Endometrial microvascular endothelial cells (primary cell): ENCODE measurements around the gene NBEA. TPM values are rescaled to one million over a fixed set of nuclear protein-coding genes. Genes with fewer than 3 reads are reported as not detected.
"Not testable (repeated sequence)": the region's sequence is repeated elsewhere in the genome, so short reads cannot be mapped to it uniquely, and the experiment has no call there.

Experiments used
- in situ Hi-C: cut with HindIII; loops from 2 replicates; pipeline ENCODE4 v1.10.0; 2017; ENCODE audit warnings: low sequenced_read_pairs, low pct_unique_long_range_greater_than_20kb; ENCODE audit errors: inconsistent ontology term
- total RNA-seq: library from RNA; depleted of rRNA; stranded (reverse); fragments of >200 nt; gene quantifications from one replicate; pipeline ENCODE4 v1.2.3, GENCODE V29; 2015; ENCODE audit errors: inconsistent ontology term

NBEA gene
- total RNA-seq, 1 donor from 2014 or later, result 1.3 TPM

DNA sequence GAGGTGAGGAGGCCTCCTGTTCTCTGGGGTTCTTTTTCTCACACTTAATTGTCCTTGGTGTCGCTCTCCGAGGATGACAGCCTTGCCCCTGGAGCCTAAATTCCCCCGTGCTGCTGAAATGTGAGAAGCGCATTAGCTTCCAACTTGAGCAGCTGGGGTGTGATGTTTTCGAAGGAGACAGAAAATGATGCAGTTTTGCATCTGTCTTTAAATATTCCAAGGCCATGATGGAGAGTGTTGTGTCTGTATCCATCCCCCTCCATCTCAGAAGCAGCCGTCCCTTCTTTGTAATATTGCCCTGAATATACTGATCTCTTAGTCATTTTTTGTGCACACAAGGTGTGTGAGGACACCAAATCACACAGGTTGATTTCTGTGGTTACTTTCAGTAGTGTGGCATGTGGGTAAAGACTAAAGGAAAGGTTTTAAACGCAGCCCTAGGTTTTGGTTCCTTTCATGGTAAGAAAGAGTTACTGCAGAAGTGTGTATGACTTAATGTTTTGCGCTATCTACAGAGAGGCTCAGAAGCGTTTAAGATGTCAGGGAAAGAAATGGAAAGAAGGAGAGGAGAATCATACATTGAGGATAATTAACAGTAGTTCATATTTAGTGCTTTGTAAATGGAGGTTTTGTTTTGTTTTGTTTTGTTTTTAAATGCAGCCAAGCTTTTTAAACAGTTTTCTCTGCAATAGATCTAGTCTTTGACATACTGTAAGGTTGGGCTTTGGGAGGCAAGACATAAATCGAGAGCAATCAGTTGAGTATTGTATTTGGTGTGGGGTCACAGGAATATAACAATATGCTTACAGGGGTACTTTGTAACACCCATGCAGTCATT lies 1.6 kb downstream of the NBEA start:
- in situ Hi-C loops, result no loop called here

DNA sequence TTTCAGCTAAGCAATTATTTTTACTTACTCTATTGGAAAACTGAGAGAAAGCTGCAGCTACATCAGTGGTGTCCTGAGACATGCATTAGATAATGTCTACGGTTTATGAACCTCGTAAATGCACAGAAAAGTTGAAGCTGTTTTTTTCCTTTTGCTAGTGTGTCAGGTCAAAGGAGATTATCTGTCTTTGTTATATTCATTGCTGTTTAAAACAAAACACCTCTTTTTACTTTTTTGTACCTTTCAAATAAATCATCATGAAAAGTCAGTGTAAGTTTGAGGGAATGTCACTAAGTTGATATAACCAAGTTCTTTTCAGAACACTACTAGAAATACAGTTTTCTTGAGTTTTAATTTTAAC lies 2.2 kb downstream of the NBEA start:
- in situ Hi-C loops, result no loop called here

DNA sequence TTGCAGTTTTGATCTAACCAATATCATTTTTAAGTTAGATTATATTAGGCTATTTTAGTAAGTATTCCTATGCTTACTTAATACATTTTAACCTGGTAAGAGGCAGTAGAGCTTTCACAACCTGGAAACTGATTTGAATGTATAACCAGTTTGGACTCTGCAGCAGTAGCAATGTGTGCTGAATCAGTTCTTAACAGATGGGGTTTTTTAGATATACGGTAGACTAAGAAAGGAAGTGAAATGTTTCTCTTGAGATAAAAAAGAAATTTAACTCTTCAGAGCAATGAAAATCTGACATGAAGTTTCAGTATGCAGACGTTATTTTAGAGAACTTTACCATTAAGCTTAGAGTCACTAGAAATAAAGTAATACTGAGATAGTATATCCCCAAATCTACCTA lies 2.7 kb downstream of the NBEA start:
- in situ Hi-C loops, result no loop called here

DNA sequence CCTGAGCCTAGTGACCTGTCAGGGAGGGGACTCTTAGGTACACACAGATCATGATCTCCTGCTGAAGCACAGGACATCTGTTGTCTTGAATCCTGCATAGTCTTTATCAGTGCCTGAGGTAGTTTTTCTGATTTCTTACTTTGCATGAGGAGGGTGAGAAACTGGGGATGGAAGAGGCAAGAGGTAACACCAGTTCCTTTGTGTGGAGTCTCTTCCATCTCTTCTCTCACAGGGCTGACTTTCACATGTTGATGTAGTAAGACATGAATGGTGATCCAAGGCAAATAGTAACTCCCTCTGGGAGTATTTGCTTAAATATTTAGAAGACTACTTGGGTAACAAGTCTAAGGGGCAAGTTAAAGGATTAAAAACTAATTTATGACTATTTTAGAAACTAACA lies 9.5 kb downstream of the NBEA start:
- in situ Hi-C loops, result no loop called here

DNA sequence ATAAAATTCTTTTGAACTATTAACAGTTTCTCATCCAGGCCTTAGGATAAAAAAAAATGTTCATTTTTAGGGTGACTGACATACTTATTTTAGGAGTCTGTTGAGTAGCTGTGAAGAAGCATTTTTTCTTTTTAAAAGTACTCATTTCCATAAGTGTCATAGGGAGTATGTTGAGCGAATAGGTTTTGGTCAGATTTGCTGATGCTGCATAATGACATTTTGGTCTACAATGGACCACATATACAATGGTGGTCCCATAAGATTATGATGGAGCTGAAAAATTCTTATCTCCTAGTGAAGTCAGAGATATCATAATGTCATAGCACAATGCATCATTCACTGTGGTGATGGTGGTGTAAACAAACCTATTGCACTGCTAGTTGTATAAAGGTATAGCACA lies 17.4 kb downstream of the NBEA start:
- in situ Hi-C loops, result no loop called here

DNA sequence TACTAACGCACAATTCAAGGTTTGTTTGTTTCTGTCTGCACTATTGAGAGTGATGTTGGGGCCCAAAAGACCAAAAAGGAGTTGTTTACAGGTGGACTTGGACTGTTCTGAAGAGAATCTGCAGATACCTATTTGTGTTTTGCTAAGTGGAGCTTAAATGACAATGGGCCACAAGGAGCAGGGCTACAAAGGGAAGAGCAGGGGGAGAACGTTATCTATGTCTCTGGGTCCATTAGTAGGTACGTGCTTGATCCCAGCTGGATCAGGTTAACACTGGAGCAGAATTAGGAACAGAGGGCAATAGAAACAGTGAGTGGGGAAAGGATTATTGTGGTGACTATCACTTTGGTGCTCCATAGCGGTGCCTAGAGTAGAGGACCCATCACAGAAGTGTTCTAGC lies 22.5 kb downstream of the NBEA start:
- in situ Hi-C loops, result no loop called here

DNA sequence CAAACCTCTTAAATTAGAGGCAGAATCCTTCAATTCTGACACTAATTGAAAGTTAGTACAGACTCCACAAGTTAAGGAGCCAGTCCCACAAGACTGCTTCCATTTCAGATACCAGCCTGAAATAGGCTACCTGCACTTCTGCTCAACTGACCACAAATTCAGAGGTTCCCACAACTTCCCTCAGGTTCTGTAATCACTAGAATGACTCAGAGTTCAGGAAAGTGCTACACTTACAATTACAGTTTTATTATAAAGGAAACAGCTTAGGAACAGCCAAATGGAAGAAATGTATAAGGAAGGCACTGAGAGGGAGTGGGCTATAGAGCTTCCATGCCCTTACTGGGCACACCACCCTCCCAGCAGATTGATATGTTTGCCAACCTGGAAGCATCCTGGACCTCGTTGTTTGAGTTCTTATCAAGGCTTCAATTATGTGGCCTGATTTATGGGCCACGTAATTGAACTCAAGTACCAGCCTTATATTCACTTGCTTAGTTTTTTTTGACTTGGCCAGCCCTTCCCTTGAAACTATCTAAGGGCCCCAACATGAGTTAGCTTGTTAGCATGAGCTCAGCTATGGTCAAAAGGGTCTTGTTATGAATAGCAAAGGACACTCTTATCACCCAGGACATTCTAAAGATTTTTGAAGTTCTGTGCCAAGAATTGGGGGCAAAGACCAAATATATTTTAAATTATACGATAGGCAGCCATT lies 25.9 kb downstream of the NBEA start:
- in situ Hi-C loops, result no loop called here

DNA sequence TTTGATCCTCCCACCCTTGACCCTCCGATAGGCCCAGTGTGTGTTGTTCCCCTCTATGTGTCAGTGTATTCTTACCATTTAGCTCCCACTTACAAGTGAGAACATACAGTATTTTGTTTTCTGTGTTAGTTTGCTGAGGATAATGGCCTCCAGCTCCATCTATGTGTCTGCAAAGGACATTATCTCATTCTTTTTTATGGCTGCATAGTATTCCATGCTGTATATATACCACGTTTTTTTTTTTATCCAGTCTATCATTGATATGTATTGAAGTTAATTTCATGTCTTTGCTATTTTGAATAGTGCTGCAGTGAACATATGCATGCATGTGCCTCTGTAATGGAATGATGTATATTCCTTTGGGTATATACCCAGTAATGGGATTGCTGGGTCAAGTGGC lies 27.5 kb downstream of the NBEA start:
- in situ Hi-C loops, result not testable (repeated sequence)

DNA sequence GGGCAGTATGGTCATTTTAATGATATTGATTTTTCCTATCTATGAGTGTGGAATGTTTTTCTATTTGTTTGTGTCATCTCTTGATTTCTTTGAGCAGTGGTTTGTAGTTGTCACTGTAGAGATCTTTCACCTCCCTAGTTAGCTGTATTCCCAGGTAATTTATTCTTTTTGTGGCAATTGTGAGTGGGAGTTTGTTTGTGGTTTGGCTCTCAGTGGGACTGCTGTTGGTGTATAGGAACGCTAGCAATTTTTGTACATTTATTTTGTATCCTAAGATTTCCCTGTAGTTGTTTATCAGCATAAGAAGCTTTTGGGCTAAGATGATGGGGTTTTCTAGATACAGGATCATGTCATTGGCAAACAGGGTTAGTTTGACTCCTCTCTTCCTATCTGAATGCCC lies 28.9 kb downstream of the NBEA start:
- in situ Hi-C loops, result no loop called here

DNA sequence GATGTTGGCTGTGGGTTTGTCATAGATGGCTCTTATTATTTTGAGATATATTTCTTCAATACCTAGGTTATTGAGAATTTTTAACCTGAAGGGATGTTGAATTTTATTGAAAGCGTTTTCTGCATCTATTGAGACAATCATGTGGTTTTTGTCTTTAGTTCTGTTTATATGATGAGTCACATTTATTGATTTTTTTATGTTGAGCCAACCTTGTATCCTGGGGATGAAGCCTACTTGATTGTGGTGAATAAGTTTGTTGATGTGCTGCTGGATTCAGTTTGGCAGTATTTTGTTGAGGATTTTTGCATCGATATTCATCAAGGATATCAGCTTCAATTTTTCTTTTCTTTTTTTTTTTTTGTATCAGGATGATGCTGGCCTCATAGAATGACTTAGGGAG lies 29.4 kb downstream of the NBEA start:
- in situ Hi-C loops, result no loop called here

DNA sequence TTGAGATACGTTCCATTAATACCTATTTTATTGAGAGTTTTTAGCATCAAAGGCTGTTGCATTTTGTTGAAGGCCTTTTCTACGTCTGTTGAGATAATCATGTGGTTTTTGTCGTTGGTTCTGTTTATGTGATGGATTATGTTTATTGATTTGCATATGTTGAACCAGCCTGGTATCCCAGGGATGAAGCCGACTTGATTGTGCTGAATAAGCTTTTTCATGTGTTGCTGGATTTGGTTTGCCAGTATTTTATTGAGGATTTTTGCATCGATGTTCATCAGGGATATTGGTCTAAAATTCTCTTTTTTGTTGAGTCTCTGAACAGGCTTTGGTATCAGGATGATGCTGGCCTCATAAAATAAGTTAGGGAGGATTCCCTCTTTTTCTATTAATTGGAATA lies 43.1 kb downstream of the NBEA start:
- in situ Hi-C loops, result not testable (repeated sequence)

DNA sequence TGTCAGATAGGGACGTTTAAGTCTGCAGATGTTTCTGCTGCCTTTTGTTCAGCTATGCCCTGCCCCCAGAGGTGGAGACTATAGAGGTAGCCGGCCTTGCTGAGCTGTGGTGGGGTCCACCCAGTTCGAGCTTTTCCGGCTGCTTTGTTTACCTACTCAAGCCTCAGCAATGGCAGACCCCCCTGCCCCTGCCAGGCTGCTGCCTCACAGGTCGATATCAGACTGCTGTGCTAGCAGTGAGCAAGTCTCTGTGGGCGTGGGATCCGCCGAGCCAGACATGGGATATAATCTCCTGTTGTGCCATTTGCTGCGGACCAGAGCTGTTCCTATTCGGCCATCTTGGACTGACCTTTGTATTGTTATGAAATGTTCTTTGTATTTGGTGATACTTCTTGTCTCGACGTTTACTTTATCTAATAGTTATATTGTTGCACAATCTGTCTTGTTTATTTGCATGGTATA lies 46.3 kb downstream of the NBEA start:
- in situ Hi-C loops, result no loop called here

DNA sequence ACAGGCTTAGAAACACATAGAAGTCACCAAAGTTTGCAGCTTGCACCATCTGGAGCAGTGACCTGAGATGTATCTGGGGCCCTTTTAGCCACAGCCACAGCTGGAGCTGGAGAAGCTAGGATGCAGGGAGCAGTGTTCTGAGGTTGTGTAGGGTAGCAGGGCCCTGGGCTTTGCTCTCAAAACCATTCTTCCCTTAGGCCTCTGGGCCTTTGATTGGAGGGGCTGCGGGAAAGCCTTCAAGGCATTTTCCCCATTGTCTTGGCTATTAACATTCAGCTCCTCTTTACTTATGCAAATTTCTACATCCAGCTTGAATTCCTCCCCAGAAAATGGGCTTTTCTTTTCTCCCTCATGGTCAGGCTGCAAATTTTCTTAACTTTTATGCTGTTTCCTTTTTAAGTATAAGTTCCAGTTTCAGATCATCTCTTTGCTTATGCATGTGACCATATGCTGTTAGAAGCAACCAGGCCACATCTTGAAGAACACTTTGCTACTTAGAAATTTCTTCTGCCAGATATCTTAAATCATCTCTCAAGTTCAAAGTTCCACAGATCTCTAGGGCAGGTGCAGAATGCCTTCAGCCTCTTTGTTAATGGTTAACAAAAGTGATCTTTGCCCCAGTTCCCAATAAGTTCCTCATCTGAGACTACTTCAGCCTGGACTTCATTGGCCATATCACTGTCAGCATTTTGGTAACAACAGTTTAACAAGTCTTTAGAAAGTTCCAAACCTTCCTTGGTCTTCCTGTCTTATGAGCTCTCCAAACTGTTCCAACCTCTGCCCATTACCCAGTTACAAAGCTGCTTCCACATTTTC lies 48.5 kb downstream of the NBEA start:
- in situ Hi-C loops, result no loop called here

DNA sequence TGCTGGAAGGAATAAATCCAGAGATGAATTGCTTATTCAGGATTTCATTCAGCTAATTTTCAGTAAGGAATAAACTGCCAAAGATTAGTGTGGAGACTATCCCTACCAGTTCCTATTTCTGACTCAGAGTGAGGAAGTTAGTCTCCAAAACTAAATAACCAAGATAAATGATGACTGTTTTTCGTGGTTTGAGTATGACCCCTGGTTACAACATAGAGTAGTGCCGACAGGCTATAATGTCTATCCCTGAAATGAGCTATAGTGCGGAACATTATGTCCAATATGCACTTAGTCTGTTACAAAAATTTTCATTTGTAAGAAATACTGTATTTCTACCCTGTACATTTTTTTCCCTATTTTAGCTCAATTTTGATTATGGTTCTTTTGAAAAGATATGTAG lies 51.4 kb downstream of the NBEA start:
- in situ Hi-C loops, result no loop called here

DNA sequence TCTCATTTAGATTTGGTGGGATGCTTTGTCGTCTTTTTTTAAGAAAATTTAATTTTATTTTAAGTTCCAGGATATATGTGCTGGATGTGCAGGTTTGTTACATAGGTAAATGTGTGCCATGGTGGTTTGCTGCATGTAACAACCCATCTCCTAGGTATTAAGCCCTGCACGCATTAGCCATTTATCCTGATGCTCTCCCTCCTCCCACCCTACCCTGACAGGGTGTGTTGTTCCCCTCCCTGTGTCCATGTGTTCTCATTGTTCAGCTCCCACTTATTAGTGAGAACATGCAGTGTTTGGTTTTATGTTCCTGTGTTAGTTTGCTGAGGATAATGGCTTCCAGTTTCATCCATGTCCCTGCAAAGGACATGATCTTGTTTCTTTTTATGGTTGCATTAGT lies 61.7 kb downstream of the NBEA start:
- in situ Hi-C loops, result not testable (repeated sequence)

DNA sequence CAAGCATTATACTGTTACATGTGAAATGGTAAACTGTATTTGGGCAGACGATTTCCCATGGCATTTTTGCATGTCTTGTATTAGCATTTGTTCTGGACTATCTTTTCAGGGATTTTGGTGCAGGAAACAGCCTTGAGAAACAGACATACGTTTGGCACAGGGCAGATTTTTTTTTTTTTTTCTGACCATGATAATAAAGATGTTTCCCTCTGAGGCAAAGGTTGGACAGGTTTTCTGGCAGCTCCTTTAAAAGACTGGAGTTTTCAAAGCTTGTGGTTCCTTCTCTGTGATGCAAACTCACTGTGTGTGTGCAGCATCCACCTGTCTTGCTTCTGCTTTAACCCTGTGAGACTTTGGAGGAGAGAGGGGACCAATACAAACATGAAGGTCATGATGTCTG lies 63.0 kb downstream of the NBEA start:
- in situ Hi-C loops, result no loop called here

DNA sequence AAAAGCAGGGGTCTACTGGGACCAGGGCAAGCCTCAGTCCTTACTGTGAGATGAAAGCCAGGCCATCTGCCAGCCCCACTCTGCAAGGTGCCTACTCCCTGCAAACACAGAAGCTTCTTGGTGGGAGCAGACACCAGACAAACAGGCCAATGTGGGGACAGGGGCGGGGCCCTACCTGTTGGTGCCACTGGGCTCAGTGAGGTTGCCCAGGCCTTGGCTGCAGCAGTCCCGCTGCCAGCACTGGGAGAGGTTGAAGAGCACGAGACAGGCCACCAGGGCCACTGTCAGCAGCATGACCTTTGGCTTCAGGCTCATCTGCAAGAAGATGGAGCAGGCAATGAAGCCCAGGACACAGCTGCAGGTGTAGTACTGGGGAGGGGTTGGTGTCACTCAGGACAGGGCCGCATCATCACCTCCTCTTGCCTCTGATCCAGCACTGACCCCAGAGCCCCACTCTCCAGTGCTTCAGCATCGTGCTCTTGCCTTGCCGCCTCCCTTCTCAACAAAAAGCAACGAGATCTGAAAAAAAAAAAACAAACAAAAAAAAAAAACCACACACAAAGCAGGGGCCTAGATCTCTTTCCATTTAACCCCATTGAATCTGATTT lies 72.6 kb downstream of the NBEA start:
- in situ Hi-C loops, result no loop called here

DNA sequence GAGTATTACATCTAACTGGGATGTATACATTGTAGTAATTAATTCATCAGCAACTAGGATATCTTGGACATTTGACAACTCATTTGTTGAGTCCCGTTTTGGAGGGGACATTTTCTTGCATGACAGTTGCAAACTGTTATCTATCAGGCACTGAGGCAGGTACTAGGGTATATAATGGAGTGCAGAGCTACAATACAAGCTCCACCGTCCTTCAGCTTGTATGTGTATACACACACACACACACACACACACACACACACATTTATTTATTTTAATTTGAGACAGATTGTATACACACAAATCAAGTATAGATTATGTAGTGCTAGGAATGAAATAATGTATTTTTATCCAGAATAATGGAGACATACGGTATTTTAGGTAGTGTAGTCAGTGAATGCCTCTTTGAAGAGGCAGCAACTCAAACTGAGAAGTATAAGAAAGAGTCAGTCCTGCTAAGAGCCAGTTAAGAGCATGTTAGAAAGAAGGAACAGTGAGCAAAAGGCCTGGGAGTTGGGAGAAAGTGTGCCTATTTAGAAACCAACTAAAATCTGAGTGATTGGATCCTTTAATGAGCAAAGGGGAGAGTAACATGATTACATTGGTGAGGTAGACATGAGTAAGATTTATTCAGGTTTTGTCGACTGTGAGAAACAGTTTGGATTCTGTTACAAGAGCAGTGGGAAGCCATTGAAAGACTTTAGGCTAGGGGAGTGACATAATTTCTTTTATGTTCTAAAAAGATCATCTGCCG lies 74.5 kb downstream of the NBEA start:
- in situ Hi-C loops, result no loop called here

DNA sequence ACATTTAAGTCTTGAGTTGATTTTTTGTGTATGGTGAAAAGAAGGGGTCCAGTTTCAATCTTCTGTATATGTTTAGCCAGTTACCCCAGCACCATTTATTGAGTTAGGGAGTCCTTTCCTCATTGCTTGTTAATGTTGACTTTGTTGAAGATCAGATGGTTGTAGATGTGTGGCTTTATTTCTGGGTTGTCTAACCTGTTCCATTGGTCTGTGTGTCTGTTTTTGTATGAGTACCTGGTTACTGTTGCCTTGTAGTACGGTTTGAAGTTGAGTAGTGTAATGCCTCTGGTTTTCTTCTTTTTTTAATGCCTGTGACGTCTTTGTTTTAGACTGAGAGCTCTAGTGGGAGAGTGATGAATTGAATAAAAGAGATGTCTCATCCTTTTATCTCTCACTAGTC lies 83.2 kb downstream of the NBEA start:
- in situ Hi-C loops, result no loop called here
